T-helper 2 cell treated with Interferon-gamma antibody and Interleukin-4, amounts not matched to agents 5 μg/mL and 100 μg/mL, for 36 hours (primary cell): ENCODE results near the gene MS4A4E.
"Not testable (repeated sequence)": the region's sequence is repeated elsewhere in the genome, so short reads cannot be mapped to it uniquely, and the experiment has no call there.

Experiments used
- DNase-seq: peaks from one replicate; pipeline ENCODE4 v3.0.0; 2021; ENCODE audit warnings: low spot score
- H3K27ac Mint-ChIP-seq: one replicate; pipeline ENCODE4 v1.8.0; 2021; ENCODE audit warnings: mild to moderate bottlenecking, mixed read lengths
- H3K27me3 Mint-ChIP-seq: one replicate; pipeline ENCODE4 v1.8.0; 2021; ENCODE audit warnings: low read depth, mixed read lengths
- H3K36me3 Mint-ChIP-seq: one replicate; pipeline ENCODE4 v1.8.0; 2021; ENCODE audit warnings: low read depth, mixed read lengths
- H3K4me1 Mint-ChIP-seq: one replicate; pipeline ENCODE4 v1.8.0; 2021; ENCODE audit warnings: low read depth, mixed read lengths
- H3K4me3 Mint-ChIP-seq: one replicate; pipeline ENCODE4 v1.8.0; 2022; ENCODE audit warnings: mild to moderate bottlenecking, moderate library complexity, mixed read lengths
- H3K9me3 Mint-ChIP-seq: one replicate; pipeline ENCODE4 v1.8.0; 2021; ENCODE audit warnings: mixed read lengths

MS4A4E gene

GRCh38 chr11:60242740-60243239 lies at the start of gene MS4A4E:
TSS of gene MS4A4E (minus strand) at chr11:60243137. CDS start at chr11:60230055, 13,082 bp downstream.
- Mint-ChIP-seq H3K4me1 (no peaks in the 10 kb centered on the region), H3K27ac (no peak within 1 kb of the TSS), H3K36me3 (no peaks in the 10 kb centered on the region), H3K9me3 (no peaks in the 10 kb centered on the region), H3K4me3 (no peak within 1 kb of the TSS), H3K27me3 (peaks cover 5% of the 10 kb centered on the region)
- no peak for DNase-seq

- Mint-ChIP-seq H3K4me3 (no peak overlapping the region), H3K36me3 (no peaks in the 10 kb centered on the region), H3K9me3 (no peaks in the 10 kb centered on the region), H3K4me1 (no peaks in the 10 kb centered on the region), H3K27me3 (peaks cover 2% of the 10 kb centered on the region), H3K27ac (no peak overlapping the region)
- no peak for DNase-seq
These were observed 49.2 kb upstream of the MS4A4E start for GRCh38 chr11:60292145-60292544.

- Mint-ChIP-seq H3K4me3 (no peak overlapping the region), H3K9me3 (no peaks in the 10 kb centered on the region), H3K27ac (no peak overlapping the region), H3K36me3 (no peaks in the 10 kb centered on the region), H3K4me1 (no peaks in the 10 kb centered on the region), H3K27me3 (no peaks in the 10 kb centered on the region)
- DNase-seq: no peak
These were observed 45.6 kb upstream of the MS4A4E start for GRCh38 chr11:60288531-60288930.

- H3K9me3 Mint-ChIP-seq, H3K4me3 Mint-ChIP-seq, H3K36me3 Mint-ChIP-seq, H3K27ac Mint-ChIP-seq, DNase-seq, H3K4me1 Mint-ChIP-seq, H3K27me3 Mint-ChIP-seq: not testable (repeated sequence)
These were observed 42.6 kb upstream of the MS4A4E start for GRCh38 chr11:60285411-60286126.

- no peaks in the 10 kb centered on the region for H3K36me3 Mint-ChIP-seq
These were observed 39.3 kb upstream of the MS4A4E start for GRCh38 chr11:60282286-60282685.

GRCh38 chr11:60281485-60281884 lies 38.5 kb upstream of the MS4A4E start:
- Mint-ChIP-seq H3K4me1 (no peaks in the 10 kb centered on the region), H3K9me3 (no peaks in the 10 kb centered on the region)

More at GRCh38 chr11:60282286-60282685, 39.3 kb upstream of the MS4A4E start:
- Mint-ChIP-seq H3K4me1 (no peaks in the 10 kb centered on the region), H3K4me3 (no peak overlapping the region), H3K9me3 (no peaks in the 10 kb centered on the region), H3K27ac (no peak overlapping the region), H3K27me3 (peaks cover 2% of the 10 kb centered on the region)
- no peak for DNase-seq

GRCh38 chr11:60280412-60280811 lies 37.5 kb upstream of the MS4A4E start, which contains the start of gene MS4A4A:
TSS of gene MS4A4A (plus strand) at chr11:60280666. CDS start at chr11:60280676, 10 bp downstream.
- Mint-ChIP-seq H3K27me3 (peaks cover 2% of the 10 kb centered on the region), H3K4me1 (no peaks in the 10 kb centered on the region), H3K27ac (no peak within 1 kb of the TSS), H3K36me3 (no peaks in the 10 kb centered on the region), H3K4me3 (no peak within 1 kb of the TSS), H3K9me3 (no peaks in the 10 kb centered on the region)
- DNase-seq: no peak

More at GRCh38 chr11:60281485-60281884, 38.5 kb upstream of the MS4A4E start:
- peaks cover 2% of the 10 kb centered on the region for H3K27me3 Mint-ChIP-seq
- H3K27ac Mint-ChIP-seq: no peak overlapping the region
- H3K4me3 Mint-ChIP-seq: no peak overlapping the region
- DNase-seq: no peak
- no peaks in the 10 kb centered on the region for H3K36me3 Mint-ChIP-seq

- no peaks in the 10 kb centered on the region for H3K9me3 Mint-ChIP-seq
These were observed 31.5 kb upstream of the MS4A4E start for GRCh38 chr11:60274416-60274815.

GRCh38 chr11:60265373-60266214 lies 22.7 kb upstream of the MS4A4E start:
- Mint-ChIP-seq H3K27ac (no peak overlapping the region), H3K4me3 (no peak overlapping the region), H3K4me1 (no peaks in the 10 kb centered on the region), H3K9me3 (no peaks in the 10 kb centered on the region), H3K36me3 (no peaks in the 10 kb centered on the region), H3K27me3 (peaks cover 4% of the 10 kb centered on the region)
- no peak for DNase-seq

More at GRCh38 chr11:60274416-60274815, 31.5 kb upstream of the MS4A4E start:
- Mint-ChIP-seq H3K4me3 (no peak overlapping the region), H3K27me3 (peaks cover 1% of the 10 kb centered on the region), H3K36me3 (no peaks in the 10 kb centered on the region), H3K4me1 (no peaks in the 10 kb centered on the region), H3K27ac (no peak overlapping the region)
- no peak for DNase-seq

GRCh38 chr11:60264644-60265043 lies 21.7 kb upstream of the MS4A4E start:
- H3K27me3 Mint-ChIP-seq: peaks cover 4% of the 10 kb centered on the region
- DNase-seq: no peak
- H3K36me3 Mint-ChIP-seq: no peaks in the 10 kb centered on the region
- no peaks in the 10 kb centered on the region for H3K4me1 Mint-ChIP-seq
- no peak overlapping the region for H3K27ac Mint-ChIP-seq
- no peaks in the 10 kb centered on the region for H3K9me3 Mint-ChIP-seq
- no peak overlapping the region for H3K4me3 Mint-ChIP-seq

GRCh38 chr11:60263402-60263801 lies 20.5 kb upstream of the MS4A4E start:
- H3K27ac Mint-ChIP-seq: no peak overlapping the region
- H3K4me1 Mint-ChIP-seq: no peaks in the 10 kb centered on the region
- H3K4me3 Mint-ChIP-seq: no peak overlapping the region
- DNase-seq: no peak
- no peaks in the 10 kb centered on the region for H3K36me3 Mint-ChIP-seq
- H3K9me3 Mint-ChIP-seq: no peaks in the 10 kb centered on the region
- H3K27me3 Mint-ChIP-seq: peaks cover 4% of the 10 kb centered on the region

GRCh38 chr11:60261014-60261413 lies 18.1 kb upstream of the MS4A4E start:
- Mint-ChIP-seq H3K36me3 (no peaks in the 10 kb centered on the region), H3K4me3 (no peak overlapping the region), H3K4me1 (no peaks in the 10 kb centered on the region), H3K27ac (no peak overlapping the region), H3K9me3 (no peaks in the 10 kb centered on the region), H3K27me3 (peaks cover 4% of the 10 kb centered on the region)
- DNase-seq: no peak

- Mint-ChIP-seq H3K9me3 (peaks cover 6% of the 10 kb centered on the region), H3K4me1 (no peaks in the 10 kb centered on the region), H3K27ac (no peak overlapping the region), H3K4me3 (no peak overlapping the region), H3K27me3 (peaks cover 4% of the 10 kb centered on the region), H3K36me3 (no peaks in the 10 kb centered on the region)
- DNase-seq: no peak
These were observed 15.2 kb upstream of the MS4A4E start for GRCh38 chr11:60257956-60258722.
